ENCODE measurements around the gene ABCC1.

DNA sequence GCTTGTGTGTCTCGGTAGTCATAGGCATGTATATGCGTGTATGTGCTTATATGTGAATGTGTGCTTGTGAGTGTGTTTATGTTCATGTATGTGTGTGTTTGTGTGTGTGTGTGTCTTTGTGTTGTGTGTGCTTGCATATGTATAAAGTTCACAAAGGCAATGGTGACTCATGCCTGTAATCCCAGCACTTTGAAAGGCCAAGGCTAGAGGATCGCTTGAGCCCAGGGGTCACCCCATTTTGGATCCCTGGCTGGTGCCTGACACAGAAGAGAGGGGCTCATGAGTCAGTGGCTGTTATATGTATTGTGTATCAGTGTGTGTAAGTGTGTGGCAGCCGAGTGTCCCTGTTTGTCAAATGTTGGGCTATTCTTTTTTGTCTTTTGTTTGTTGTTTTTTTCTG, 69.3 kb downstream of the ABCC1 start:
- TF ChIP-seq, protein P1, sequence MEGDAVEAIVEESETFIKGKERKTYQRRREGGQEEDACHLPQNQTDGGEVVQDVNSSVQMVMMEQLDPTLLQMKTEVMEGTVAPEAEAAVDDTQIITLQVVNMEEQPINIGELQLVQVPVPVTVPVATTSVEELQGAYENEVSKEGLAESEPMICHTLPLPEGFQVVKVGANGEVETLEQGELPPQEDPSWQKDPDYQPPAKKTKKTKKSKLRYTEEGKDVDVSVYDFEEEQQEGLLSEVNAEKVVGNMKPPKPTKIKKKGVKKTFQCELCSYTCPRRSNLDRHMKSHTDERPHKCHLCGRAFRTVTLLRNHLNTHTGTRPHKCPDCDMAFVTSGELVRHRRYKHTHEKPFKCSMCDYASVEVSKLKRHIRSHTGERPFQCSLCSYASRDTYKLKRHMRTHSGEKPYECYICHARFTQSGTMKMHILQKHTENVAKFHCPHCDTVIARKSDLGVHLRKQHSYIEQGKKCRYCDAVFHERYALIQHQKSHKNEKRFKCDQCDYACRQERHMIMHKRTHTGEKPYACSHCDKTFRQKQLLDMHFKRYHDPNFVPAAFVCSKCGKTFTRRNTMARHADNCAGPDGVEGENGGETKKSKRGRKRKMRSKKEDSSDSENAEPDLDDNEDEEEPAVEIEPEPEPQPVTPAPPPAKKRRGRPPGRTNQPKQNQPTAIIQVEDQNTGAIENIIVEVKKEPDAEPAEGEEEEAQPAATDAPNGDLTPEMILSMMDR (conservative IDR thresholded peaks at IDR 0.05) = no peak
- TF ChIP-seq EZH2 (IDR thresholded peaks at IDR 0.05; ENCODE audit: low read depth) = no peak
